ENCODE measurements around the gene PCNA. TPM values are rescaled to one million over a fixed set of nuclear protein-coding genes. Genes with fewer than 3 reads are reported as not detected.

Gene PCNA
- total RNA-seq, 1 experiment from 2014 or later: 274 TPM

- Histone ChIP-seq H3K79me2 (ENCODE audit: insufficient read depth, low read length) (peaks cover 11% of the 10 kb centered on the region; the same call in 1 of the 2 replicates), H2AK5ac (ENCODE audit: insufficient read length, low read length) (no peak overlapping the region), H3K79me1 (ENCODE audit: insufficient read depth, low read depth, low read length, poor library complexity, severe bottlenecking) (peaks cover 10% of the 10 kb centered on the region), H3K4ac (ENCODE audit: low read depth, low read length) (peak overlapping the region; percentile 86), H4K5ac (ENCODE audit: insufficient read length, low read depth, low read length) (no peak overlapping the region), H3K9me3 (ENCODE audit: control insufficient read depth, low read depth, low read length) (no peaks in the 10 kb centered on the region), H4K91ac (ENCODE audit: insufficient read length, low read depth, low read length) (no peak overlapping the region), H2BK120ac (ENCODE audit: low read depth, low read length, poor library complexity, severe bottlenecking) (no peak overlapping the region), H4K20me1 (ENCODE audit: control insufficient read depth, insufficient read depth, insufficient read length) (peaks cover 6% of the 10 kb centered on the region), H3K4me2 (ENCODE audit: insufficient read depth, insufficient read length, low read length) (no peak overlapping the region), H3K14ac (ENCODE audit: insufficient read depth, low read length) (0 out of 2 replicates have a peak overlapping the region, but pooled peaks have one; percentile 21), H3K9ac (ENCODE audit: extremely low read depth, insufficient read length, low read length) (no peak overlapping the region), H3K23ac (ENCODE audit: insufficient read length, low read depth, low read length) (no peak overlapping the region), H3K18ac (ENCODE audit: insufficient read length, low read depth, low read length) (no peak overlapping the region), H3K56ac (ENCODE audit: insufficient read length, low read depth, low read length) (no peak overlapping the region), H3K4me1 (ENCODE audit: insufficient read depth, low read length) (no peaks in the 10 kb centered on the region; the same call in 1 of the 2 replicates), H3T11ph (ENCODE audit: low read length) (no peak overlapping the region), H3K27ac (ENCODE audit: insufficient read length, low read depth, low read length) (no peak overlapping the region), H2BK5ac (ENCODE audit: insufficient read length, low read length) (no peak overlapping the region), H2AFZ (ENCODE audit: low read length) (no peak overlapping the region), H3K27me3 (ENCODE audit: insufficient read depth, low read length) (no peaks in the 10 kb centered on the region), H2BK15ac (ENCODE audit: low read depth, low read length) (no peak overlapping the region), H2BK12ac (ENCODE audit: insufficient read length, low read depth, low read length) (no peak overlapping the region), H4K8ac (replicated peaks; ENCODE audit: insufficient read length, low read depth, low read length) (no peak overlapping the region), H3K23me2 (ENCODE audit: insufficient read length, low read depth, low read length, poor library complexity, severe bottlenecking) (no peaks in the 10 kb centered on the region), H2BK20ac (ENCODE audit: low read depth, low read length, poor library complexity, severe bottlenecking) (no peak overlapping the region)
- peak overlapping the region; percentile 70 to 83 (median 70); a peak in 3 of 7 replicates for H3K27ac Mint-ChIP-seq
- H3K4me1 Mint-ChIP-seq: peaks cover 12 to 15% of the 10 kb centered on the region in 2 experiments
- H3K4me3 Mint-ChIP-seq: no peak overlapping the region
- no peaks in the 10 kb centered on the region for H3K9me3 Mint-ChIP-seq
- no peak for TF ChIP-seq CTCF (conservative IDR thresholded peaks at IDR 0.05)
- no peak for DNase-seq
- no CpG with 5 or more reads among the region's 4 CpGs for WGBS (ENCODE audit: extremely low coverage, insufficient read length, low lambda C conversion rate)
- H3K27me3 Mint-ChIP-seq (ENCODE audit: low read depth): no peaks in the 10 kb centered on the region; the same call in 1 of the 2 replicates
- H3K36me3 Mint-ChIP-seq (ENCODE audit: insufficient read depth in 1 of 3, low read depth in 3 of 3): 0 out of 7 replicates have a peak, but pooled peaks cover 0 to 2% (median 0%) of the 10 kb centered on the region in 3 experiments
Measured at GRCh38 chr20:5135363-5136012, 15.7 kb upstream of the PCNA start.

All from H9 (cell line).